Epithelial cell of esophagus (primary cell): ENCODE data around the gene ZNF12.

Source experiments
- DNase-seq: peaks from one replicate; pipeline ENCODE4 v3.0.0; 2010; ENCODE audit warnings: low read depth
- H3K4me3 ChIP-seq: 2 replicates; pipeline ENCODE4 v1.5.1; 2011; ENCODE audit warnings: mild to moderate bottlenecking, low read length, control low read depth
- TF ChIP-seq, protein P1 (sequence below): IDR thresholded peaks from 2 replicates; pipeline ENCODE4 v1.5.1; 2011; ENCODE audit warnings: low read depth, mild to moderate bottlenecking, low read length, control low read depth, inconsistent platforms; ENCODE audit not compliant: insufficient read depth; ENCODE audit errors: missing control alignments

The ZNF12 gene

GRCh38 chr7:6658618-6659345 is 48.0 kb downstream of the ZNF12 start:
- H3K4me3 ChIP-seq: no peak overlapping the region
- DNase-seq: no peak
- TF ChIP-seq, protein P1, sequence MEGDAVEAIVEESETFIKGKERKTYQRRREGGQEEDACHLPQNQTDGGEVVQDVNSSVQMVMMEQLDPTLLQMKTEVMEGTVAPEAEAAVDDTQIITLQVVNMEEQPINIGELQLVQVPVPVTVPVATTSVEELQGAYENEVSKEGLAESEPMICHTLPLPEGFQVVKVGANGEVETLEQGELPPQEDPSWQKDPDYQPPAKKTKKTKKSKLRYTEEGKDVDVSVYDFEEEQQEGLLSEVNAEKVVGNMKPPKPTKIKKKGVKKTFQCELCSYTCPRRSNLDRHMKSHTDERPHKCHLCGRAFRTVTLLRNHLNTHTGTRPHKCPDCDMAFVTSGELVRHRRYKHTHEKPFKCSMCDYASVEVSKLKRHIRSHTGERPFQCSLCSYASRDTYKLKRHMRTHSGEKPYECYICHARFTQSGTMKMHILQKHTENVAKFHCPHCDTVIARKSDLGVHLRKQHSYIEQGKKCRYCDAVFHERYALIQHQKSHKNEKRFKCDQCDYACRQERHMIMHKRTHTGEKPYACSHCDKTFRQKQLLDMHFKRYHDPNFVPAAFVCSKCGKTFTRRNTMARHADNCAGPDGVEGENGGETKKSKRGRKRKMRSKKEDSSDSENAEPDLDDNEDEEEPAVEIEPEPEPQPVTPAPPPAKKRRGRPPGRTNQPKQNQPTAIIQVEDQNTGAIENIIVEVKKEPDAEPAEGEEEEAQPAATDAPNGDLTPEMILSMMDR: no peak

- TF ChIP-seq, protein P1: no peak
- no peak for DNase-seq
- H3K4me3 ChIP-seq: no peak overlapping the region
Measured at GRCh38 chr7:6656413-6656812, 50.3 kb downstream of the ZNF12 start.

GRCh38 chr7:6655636-6656385 is 50.9 kb downstream of the ZNF12 start:
- TF ChIP-seq, protein P1: no peak

DNA sequence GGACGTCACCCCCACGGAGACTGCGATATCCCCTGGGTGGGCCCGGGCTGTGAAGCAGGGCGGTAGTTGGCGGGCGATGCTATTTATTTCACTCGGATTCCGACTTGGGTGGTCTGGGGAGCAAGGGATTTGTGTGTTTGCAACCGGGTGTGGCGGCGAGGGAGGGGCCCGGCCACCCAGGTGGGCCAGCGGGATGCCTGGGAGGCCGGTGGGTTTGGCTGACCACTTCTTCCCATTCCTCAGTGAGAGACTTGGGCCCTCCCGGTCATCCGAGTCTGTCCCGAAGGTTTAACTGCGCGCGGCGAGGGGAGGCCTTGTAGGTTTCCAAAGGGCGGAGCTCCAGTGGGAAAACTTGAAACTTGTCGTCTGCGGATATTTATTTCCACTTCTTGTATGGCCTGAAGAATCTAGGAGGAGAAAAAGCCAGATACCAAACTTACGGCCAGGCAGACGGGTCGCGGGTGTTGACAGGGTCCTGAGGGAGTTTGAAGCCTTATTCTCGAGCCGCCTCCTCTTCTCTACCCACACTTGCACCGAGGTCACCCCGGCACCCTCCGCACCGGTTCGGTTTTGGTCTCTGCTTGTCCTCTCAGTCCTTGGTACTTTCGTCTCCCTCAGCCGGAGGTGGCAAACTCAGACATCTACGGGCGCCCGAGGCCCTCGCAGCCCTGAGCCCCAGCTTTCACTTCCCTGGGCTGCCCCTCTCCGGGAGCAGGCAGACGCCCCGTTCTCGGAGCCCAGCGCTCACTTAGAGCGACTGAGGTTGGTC is 51.7 kb downstream of the ZNF12 start:
- H3K4me3 ChIP-seq: no peak overlapping the region
- TF ChIP-seq, protein P1: no peak
- DNase-seq: no peak

More at GRCh38 chr7:6655636-6656385, 50.9 kb downstream of the ZNF12 start:
- no peak overlapping the region for H3K4me3 ChIP-seq
- no peak for DNase-seq

GRCh38 chr7:6654113-6654841 is 52.5 kb downstream of the ZNF12 start:
- TF ChIP-seq, protein P1: no peak
- no peak overlapping the region for H3K4me3 ChIP-seq
- no peak for DNase-seq
